Measurements from ENCODE around the gene TRIM2. TPM values are rescaled to one million over a fixed set of nuclear protein-coding genes. Genes with fewer than 3 reads are reported as not detected.

Gene TRIM2
- total RNA-seq, 1 experiment from 2014 or later, result 41.4 TPM

DNA sequence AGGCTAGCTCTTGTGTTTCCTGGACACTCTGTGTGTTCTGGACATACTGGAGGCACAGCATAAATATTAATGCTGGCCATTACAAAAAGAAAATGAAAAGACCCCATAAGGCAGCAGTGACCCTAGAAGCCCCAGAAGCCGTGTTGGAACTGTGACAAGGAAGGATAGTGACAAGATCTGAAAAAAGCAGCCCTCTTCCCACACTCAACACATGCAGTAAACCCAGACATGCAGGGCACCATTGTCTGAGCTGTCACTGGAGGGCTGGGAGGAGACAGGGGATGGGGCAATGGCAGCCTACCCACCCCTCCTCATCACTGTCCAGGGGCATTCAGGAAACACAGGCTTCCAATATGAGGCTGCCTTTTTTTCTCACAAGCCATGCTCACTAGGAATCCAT lies 6.5 kb downstream of the TRIM2 start (continued):
- TF ChIP-seq, protein P1, sequence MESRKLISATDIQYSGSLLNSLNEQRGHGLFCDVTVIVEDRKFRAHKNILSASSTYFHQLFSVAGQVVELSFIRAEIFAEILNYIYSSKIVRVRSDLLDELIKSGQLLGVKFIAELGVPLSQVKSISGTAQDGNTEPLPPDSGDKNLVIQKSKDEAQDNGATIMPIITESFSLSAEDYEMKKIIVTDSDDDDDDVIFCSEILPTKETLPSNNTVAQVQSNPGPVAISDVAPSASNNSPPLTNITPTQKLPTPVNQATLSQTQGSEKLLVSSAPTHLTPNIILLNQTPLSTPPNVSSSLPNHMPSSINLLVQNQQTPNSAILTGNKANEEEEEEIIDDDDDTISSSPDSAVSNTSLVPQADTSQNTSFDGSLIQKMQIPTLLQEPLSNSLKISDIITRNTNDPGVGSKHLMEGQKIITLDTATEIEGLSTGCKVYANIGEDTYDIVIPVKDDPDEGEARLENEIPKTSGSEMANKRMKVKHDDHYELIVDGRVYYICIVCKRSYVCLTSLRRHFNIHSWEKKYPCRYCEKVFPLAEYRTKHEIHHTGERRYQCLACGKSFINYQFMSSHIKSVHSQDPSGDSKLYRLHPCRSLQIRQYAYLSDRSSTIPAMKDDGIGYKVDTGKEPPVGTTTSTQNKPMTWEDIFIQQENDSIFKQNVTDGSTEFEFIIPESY (IDR thresholded peaks at IDR 0.05; ENCODE audit: extremely low read depth, insufficient replicate concordance, low read length), result no peak
- TF ChIP-seq SIN3A (IDR thresholded peaks at IDR 0.05; ENCODE audit: low read depth), result no peak

DNA sequence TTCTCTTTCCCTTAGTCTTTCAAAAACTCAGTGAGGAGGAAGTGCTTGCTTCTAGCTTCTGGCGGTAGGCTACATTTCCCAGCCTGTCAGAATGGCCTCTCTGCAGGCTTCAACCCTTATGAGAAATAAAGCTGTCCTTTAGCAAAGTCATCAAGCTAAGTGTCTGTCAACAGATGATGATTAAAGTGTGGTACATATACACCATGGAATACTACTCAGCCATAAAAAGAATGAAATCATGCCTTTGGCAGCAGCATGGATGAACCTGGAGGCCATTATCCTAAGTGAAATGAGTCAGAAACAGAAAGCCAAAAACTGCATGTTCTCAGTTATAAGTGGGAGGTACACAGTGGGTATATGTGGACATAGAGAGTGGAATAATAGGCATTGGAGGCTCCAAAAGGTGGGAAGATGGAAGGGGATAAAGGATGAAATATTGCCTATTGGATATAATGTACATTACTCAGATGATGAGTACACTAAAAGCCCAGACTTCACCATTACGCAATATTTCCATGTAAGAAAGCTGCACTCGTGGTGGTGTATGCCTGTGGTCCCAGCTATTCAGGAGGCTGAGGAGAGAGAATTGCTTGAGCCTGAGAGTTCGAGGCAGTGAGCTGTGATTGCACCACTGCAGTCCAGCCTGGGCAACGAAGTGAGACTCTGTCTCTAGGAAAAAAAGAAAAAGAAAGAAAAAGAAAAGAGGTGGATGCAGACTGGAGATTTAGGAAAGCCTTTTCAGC lies 7.9 kb downstream of the TRIM2 start:
- Histone ChIP-seq H3K9me3 (ENCODE audit: control insufficient read depth in 1 of 2, insufficient read depth in 1 of 2, low read depth in 1 of 2, low read length in 2 of 2) (no peaks in the 10 kb centered on the region), H3K27ac (ENCODE audit: low read depth, low read length) (no peak overlapping the region), H3K4me2 (ENCODE audit: low read length) (no peak overlapping the region), H3K4me1 (ENCODE audit: control insufficient read depth in 1 of 2, insufficient read depth in 2 of 2, low read length in 2 of 2) (peaks cover 2 to 9% of the 10 kb centered on the region in 2 experiments), H4K20me1 (ENCODE audit: insufficient read depth) (no peaks in the 10 kb centered on the region), H3K9ac (ENCODE audit: low read length) (no peak overlapping the region), H3K4me3 (replicated peaks in 1 of 2; ENCODE audit: low read depth in 1 of 2, low read length in 2 of 2) (no peak overlapping the region), H3K9me2 (ENCODE audit: insufficient read depth) (no peaks in the 10 kb centered on the region), H3K79me2 (ENCODE audit: insufficient read depth, low read length) (no peaks in the 10 kb centered on the region), H3K27me3 (ENCODE audit: insufficient read depth, low read length) (no peaks in the 10 kb centered on the region), H3K36me3 (ENCODE audit: control insufficient read depth in 1 of 2, insufficient read depth in 2 of 2, low read length in 2 of 2) (no peaks in the 10 kb centered on the region), H2AFZ (ENCODE audit: low read depth, low read length, poor library complexity, severe bottlenecking) (no peak overlapping the region)
- ChIA-PET POLR2A (interaction anchor here (1.3 kb wide), 1 partner anchor 8 kb away, joined by 3 read pairs; the partner anchor contains the start of gene TRIM2), CTCF (no interaction called here), RAD21 (ENCODE audit: low non-redundant PET in 1 of 2, low total read pairs in 2 of 2, uncharacterized antibody in 2 of 2, unreplicated experiment in 2 of 2) (no interaction called here)
- no TSS peak for BruUV-seq (replicated peaks)
- DNase-seq (ENCODE audit: low read depth, low spot score), result no peak
- intact Hi-C loops (cut with micrococcal nuclease), result no loop called here
- ATAC-seq, result no peak
- no peak for TF ChIP-seq SP1 (IDR thresholded peaks at IDR 0.05; ENCODE audit: low read depth)
- no peak for TF ChIP-seq ZFX (IDR thresholded peaks at IDR 0.05)
- TF ChIP-seq, protein P2, sequence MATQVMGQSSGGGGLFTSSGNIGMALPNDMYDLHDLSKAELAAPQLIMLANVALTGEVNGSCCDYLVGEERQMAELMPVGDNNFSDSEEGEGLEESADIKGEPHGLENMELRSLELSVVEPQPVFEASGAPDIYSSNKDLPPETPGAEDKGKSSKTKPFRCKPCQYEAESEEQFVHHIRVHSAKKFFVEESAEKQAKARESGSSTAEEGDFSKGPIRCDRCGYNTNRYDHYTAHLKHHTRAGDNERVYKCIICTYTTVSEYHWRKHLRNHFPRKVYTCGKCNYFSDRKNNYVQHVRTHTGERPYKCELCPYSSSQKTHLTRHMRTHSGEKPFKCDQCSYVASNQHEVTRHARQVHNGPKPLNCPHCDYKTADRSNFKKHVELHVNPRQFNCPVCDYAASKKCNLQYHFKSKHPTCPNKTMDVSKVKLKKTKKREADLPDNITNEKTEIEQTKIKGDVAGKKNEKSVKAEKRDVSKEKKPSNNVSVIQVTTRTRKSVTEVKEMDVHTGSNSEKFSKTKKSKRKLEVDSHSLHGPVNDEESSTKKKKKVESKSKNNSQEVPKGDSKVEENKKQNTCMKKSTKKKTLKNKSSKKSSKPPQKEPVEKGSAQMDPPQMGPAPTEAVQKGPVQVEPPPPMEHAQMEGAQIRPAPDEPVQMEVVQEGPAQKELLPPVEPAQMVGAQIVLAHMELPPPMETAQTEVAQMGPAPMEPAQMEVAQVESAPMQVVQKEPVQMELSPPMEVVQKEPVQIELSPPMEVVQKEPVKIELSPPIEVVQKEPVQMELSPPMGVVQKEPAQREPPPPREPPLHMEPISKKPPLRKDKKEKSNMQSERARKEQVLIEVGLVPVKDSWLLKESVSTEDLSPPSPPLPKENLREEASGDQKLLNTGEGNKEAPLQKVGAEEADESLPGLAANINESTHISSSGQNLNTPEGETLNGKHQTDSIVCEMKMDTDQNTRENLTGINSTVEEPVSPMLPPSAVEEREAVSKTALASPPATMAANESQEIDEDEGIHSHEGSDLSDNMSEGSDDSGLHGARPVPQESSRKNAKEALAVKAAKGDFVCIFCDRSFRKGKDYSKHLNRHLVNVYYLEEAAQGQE (IDR thresholded peaks at IDR 0.05; ENCODE audit: low read depth), result no peak
- TF ChIP-seq, protein P3, sequence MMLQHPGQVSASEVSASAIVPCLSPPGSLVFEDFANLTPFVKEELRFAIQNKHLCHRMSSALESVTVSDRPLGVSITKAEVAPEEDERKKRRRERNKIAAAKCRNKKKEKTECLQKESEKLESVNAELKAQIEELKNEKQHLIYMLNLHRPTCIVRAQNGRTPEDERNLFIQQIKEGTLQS (IDR thresholded peaks at IDR 0.05), result no peak
- TF ChIP-seq TCF7L2 (IDR thresholded peaks at IDR 0.05; ENCODE audit: borderline replicate concordance, extremely low read depth, insufficient read depth, insufficient read length), result no peak
- TF ChIP-seq CEBPB (IDR thresholded peaks at IDR 0.05; ENCODE audit: low read depth), result no peak
- TF ChIP-seq ELF1 (IDR thresholded peaks at IDR 0.05; ENCODE audit: borderline replicate concordance, low read depth), result no peak
- TF ChIP-seq POLR2A (IDR thresholded peaks at IDR 0.05; ENCODE audit: borderline replicate concordance, extremely low read depth, insufficient read depth, insufficient read length), result no peak
- TF ChIP-seq JUND (IDR thresholded peaks at IDR 0.05), result no peak
- TF ChIP-seq EZH2phosphoT487 (IDR thresholded peaks at IDR 0.05; ENCODE audit: borderline replicate concordance), result no peak
- TF ChIP-seq POLR2AphosphoS5 (IDR thresholded peaks at IDR 0.05; ENCODE audit: low read depth, low read length), result no peak
- no peak for TF ChIP-seq FOSL1 (IDR thresholded peaks at IDR 0.05; ENCODE audit: low read depth)
- TF ChIP-seq EGR1 (IDR thresholded peaks at IDR 0.05; ENCODE audit: low read depth), result no peak
- TF ChIP-seq ZNF274 (IDR thresholded peaks at IDR 0.05; ENCODE audit: low read depth, low read length), result no peak
- TF ChIP-seq RAD21 (IDR thresholded peaks at IDR 0.05; ENCODE audit: low read depth), result no peak
- no peak for TF ChIP-seq SRF (IDR thresholded peaks at IDR 0.05; ENCODE audit: low read depth)
- TF ChIP-seq EZH2 (IDR thresholded peaks at IDR 0.05), result no peak
- TF ChIP-seq, protein P4, sequence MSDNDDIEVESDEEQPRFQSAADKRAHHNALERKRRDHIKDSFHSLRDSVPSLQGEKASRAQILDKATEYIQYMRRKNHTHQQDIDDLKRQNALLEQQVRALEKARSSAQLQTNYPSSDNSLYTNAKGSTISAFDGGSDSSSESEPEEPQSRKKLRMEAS (IDR thresholded peaks at IDR 0.05), result no peak

Data from HCT116 (cell line).